HepG2 (cell line): Measurements from ENCODE around the gene RSBN1.

Experiments used
- ARID5B ChIP-seq: IDR thresholded peaks from 2 replicates; pipeline ENCODE4 v1.4.0; 2020; ENCODE audit warnings: mild to moderate bottlenecking, missing genetic modification reagents
- ARNTL ChIP-seq: sonication (generic); formaldehyde crosslinking; IDR thresholded peaks from 2 replicates; pipeline ENCODE4 v1.4.0; 2020; ENCODE audit warnings: mild to moderate bottlenecking, missing genetic modification reagents
- DNMT1 ChIP-seq: sonication (generic); formaldehyde crosslinking; IDR thresholded peaks from 2 replicates; pipeline ENCODE4 v1.5.1; 2020; ENCODE audit warnings: mild to moderate bottlenecking, missing genetic modification reagents
- KLF6 ChIP-seq: IDR thresholded peaks from 2 replicates; pipeline ENCODE4 v1.8.0; 2016; ENCODE audit warnings: missing biosample characterization, missing genetic modification reagents
- NBN ChIP-seq: fragments of 450-650 bp; conservative IDR thresholded peaks from 2 replicates; pipeline ENCODE4 v1.6.1; 2017
- PHF21A ChIP-seq: sonication (generic); formaldehyde crosslinking; IDR thresholded peaks from 2 replicates; pipeline ENCODE4 v1.5.0; 2020; ENCODE audit warnings: mild to moderate bottlenecking, missing genetic modification reagents
- TGIF2 ChIP-seq: IDR thresholded peaks from 2 replicates; pipeline ENCODE4 v1.6.1; 2016; ENCODE audit warnings: control low read depth, missing compliant biosample characterization
- ZNF34 ChIP-seq: sonication (generic); formaldehyde crosslinking; IDR thresholded peaks from 2 replicates; pipeline ENCODE4 v1.4.0; 2020; ENCODE audit warnings: mild to moderate bottlenecking, missing genetic modification reagents, borderline replicate concordance
- ZNF512 ChIP-seq: sonication (generic); formaldehyde crosslinking; IDR thresholded peaks from 2 replicates; pipeline ENCODE4 v1.4.0; 2020; ENCODE audit warnings: mild to moderate bottlenecking, missing genetic modification reagents
- ZNF558 ChIP-seq: sonication (generic); formaldehyde crosslinking; IDR thresholded peaks from 2 replicates; pipeline ENCODE4 v1.9.0; 2022; ENCODE audit warnings: mild to moderate bottlenecking, missing genetic modification reagents, borderline replicate concordance
- ZNF780A ChIP-seq: sonication (generic); formaldehyde crosslinking; IDR thresholded peaks from 2 replicates; pipeline ENCODE4 v1.8.0; 2022; ENCODE audit warnings: mild to moderate bottlenecking, missing genetic modification reagents, moderate library complexity

- no peak for TF ChIP-seq PHF21A (CRISPR knock-in tag)
- no peak for TF ChIP-seq ZNF34
- TF ChIP-seq DNMT1 (CRISPR knock-in tag) = no peak
- no peak for TF ChIP-seq ARNTL (CRISPR knock-in tag)
- no peak for TF ChIP-seq ZNF512 (CRISPR knock-in tag)
- TF ChIP-seq KLF6 (CRISPR knock-in tag) = no peak
- no peak for TF ChIP-seq TGIF2 (CRISPR knock-in tag)
- TF ChIP-seq ARID5B = no peak
- TF ChIP-seq ZNF780A (CRISPR knock-in tag) = no peak
- TF ChIP-seq NBN = no peak
- TF ChIP-seq ZNF558 (CRISPR knock-in tag) = no peak
Observed at GRCh38 chr1:113734357-113735055, 77.8 kb downstream of the RSBN1 start.
